ENCODE measurements around the gene SLC35E3.

DNA sequence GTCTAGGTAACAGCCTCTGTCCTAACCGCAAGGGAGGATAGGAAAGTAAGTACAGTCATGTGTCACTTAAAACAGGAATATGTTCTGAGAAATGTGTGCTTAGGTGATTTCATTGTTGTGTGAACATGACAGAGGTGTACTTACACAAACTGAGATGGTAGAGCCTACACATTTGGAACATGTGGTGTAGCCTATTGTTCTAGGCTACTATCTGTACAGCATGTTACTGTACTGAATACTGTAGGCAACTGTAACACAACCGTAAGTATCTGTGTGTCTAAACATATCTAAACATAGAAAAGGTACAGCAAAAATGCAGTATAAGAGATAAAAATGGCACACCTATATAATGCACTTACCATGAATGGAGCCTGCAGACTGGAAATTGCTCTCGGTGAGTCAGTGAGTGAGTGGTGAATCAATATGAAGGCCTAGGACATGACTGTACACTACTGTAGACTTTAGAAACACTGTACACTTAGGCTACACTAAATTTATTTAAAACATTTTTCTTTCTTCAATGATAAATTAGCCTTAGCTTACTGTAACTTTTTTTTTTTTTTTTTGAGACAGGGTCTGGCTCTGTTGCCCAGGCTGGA lies 48.8 kb downstream of the SLC35E3 start:
- TF ChIP-seq CTCF (IDR thresholded peaks at IDR 0.05; ENCODE audit: insufficient read depth, low read depth, low read length): no peak
- no peak for TF ChIP-seq EZH2 (IDR thresholded peaks at IDR 0.05; ENCODE audit: insufficient read depth, low read length)
